NCI-H1436 (cell line): ENCODE measurements around the gene SUCLG1.

Experiments used
- DNase-seq: peaks from one replicate; lab custom pipeline; 2025; lab: John Stamatoyannopoulos, UW

Gene SUCLG1

DNA sequence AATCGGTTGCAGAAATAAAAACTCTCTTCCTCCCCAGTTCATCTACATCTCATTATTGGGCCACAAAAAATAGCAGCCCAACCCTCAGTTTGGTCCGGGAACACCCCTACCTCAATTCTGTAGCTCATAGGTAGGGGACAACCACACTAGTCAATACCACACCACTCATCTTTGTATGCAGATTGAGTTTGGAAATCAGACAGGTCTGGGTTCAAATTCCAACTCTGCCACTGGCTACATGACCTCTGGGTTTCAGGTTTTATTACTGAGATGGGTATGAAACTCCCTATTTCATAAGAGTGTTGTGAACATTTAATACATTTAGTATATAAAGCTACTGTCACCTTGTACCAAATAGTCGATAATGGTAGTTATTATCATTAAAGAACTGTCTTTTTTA lies 2.2 kb upstream of the SUCLG1 start:
- DNase-seq: no peak

DNA sequence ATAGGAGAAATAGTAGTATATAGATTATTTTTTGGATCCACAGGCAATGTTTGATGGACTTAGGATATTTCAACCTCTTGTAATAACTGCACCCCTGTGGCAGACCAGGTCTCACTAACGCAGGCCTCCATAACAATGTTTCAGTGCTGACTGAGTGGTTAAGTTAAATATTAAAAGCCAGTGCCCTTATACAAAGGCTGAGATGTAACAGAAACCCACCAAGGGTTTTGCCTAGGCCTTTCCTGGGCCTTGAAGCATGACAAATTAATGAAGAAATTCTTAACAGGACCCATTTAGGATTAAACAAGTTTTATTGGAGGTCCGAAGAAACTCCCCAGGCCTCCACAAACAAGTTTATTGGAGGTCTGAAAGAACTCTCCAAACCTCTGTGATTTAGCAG lies 1.6 kb upstream of the SUCLG1 start:
- no peak for DNase-seq

DNA sequence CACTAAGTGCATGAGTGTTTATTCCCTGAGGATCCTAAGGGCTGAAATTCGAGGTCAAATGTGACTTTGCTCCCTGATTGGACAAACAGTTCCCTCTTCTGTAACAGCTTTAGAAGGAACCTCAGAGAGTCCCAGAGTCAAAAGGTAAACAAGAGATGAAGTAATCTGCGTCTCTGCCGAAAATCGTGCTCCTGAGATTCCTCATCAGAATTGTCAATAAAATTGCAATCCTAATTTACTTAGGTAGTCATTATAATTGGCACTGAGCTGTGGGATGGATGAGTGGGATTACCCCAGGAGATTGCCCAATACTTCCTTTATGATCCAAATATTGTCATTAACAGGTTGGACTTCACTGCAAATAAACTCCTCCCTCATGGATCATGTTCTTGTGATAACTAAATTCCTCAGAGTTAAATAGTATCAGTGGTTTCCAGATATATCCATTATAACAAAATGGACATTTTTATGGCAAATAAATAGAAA lies 907 bp upstream of the SUCLG1 start:
- no peak for DNase-seq

DNA sequence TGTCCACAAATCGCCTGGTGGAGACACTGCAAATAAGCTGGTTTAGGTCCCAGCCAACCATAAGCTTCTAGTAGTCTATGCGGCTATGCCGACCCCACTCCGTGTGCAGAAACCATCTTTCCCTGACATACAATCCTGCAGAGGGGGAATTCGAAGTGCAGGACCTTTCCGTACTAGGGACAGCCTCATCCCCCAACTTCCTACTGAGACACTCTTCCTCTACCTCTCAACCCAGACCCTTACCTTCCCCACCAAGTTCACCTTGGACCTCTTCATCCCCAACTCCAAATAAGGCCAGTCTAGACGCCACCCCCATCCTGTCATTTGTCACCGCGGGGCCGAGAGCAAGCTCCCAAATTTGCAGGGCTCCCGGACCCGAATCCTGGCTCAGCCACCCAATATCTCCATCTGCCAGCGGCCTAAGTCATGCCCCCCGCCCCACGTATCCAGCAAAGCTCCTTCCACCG lies 496 bp downstream of the SUCLG1 start:
- no peak for DNase-seq

DNA sequence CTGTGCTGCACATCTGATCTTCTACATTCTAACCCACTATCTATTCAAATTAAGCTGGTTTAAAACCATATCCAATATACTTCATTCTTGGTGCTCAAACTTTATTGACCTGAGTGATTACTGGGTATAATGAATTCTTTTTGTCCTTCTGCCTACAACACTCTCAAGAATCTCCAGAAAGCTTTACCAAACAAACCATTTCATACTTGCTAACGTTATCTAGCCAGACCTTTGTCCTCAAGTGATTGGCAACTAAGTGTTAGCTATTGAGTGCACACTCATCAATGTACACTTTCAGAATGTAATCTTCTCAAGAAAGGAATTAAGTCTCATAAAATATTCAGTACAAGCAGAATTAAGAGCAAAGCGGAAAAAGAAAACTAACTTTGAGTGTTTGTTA lies 1.4 kb downstream of the SUCLG1 start:
- DNase-seq: no peak

DNA sequence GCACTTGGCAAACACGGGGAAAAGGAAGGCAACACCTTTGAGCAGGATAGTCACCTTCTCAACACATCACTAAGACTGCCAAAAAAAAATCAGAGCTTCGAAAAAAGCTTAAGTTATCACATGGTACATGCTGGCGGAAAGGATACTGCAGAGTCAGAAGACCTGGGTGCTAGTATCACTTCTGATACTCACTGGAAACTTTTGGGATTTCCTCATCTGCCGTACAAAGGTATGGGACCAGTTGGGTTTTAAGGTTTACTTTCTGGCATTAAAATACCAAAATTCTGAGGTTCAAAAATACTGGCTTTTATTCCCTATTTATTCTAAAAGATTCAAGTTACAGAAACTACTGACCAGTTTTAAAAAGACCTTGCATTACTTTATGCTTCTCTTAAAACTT lies 2.9 kb downstream of the SUCLG1 start:
- DNase-seq: no peak

DNA sequence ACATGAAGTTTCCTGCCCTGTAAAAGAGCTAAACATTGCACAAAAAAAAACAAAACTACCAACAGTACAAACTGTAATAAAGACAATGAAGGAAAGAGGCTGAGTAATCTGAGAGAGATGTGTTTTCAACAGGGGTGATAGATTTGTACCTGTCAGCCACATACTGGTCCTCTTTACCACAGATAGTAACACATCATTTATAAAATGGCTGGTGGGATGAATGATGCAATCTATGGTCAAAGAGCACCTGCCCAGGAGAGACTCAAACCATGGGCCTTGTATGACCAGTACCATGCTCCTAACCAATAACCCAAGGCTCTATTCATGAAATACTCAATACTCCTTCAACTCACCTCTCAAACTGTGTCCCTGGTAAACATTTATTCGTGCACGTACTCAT lies 4.5 kb downstream of the SUCLG1 start:
- DNase-seq: no peak

DNA sequence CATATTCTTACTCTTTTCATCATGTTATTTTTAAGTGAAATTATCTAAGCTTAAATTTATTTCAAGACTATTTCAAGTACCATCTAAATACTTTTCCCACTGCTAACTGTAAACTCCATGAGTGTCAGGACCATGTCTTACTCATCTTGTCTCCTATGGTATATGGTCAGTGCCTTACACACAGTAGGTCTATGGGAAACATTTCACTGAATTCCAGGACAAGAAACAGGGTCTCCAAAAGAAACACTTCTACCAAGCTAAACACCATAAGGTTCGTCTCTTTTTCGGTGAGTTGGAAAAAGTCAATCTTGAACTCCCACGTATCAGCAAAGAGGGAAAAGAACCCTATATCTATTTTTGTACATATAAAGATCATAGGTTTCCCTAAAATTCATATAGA lies 6.5 kb downstream of the SUCLG1 start:
- DNase-seq: no peak

DNA sequence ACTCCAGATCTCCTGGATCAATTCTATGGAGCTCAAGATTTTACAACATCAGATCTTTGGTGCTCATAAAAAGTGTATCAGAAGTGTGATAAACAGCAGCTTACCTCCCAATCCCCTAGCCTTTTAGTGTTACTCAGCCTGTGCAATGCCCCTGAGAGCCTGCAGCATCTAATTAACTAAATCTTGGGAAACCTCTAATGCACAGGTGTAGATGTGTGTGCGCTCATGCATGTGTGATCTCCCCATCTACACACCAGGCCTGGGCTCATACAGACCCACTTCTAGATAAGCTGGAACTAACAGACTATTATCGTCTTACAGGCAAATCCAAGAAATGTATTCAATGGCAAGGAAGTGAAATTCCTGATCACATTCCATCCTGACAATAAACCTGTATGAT lies 7.5 kb downstream of the SUCLG1 start:
- no peak for DNase-seq

DNA sequence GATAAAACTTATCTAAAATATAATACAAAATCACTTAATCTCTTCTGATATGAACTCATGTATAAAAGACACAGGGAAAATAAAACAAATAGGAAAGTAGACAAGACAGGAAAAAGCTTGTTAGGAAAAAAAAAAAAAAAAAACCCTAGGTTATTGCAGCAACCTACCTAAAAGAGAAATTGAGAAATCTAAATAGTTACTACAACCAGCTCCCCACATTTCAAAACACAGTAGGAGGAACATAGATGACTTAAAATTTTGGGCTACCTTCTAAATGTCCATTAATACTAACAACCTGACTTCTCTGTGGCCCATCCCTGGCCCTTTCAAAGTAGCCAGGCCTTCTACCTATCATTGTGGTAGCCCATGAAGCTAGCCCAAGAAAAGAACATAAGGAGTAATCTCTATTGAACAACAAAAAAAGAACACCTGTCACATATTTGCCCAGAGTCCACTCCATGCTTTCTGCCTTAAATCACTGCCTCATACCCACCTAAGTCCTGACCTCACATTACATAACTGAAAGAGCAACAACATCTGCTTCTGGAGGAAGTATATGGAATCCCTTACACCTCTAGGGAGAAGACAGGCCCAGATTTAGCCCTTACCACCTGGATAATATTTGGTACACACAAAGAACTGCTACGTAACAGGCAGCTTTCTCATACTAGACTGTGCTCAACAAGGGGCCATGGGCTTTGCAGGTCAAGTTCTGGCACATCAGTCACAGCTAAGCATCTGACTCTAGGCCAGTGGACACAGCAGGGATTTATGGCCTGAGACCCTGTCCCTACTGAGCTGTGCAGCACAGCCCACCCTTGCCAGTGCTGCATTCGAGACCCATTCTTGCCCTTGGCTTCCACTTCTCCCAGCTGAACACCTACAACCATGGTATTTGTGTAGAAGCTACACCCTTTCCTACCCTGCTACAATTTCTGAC lies 8.5 kb downstream of the SUCLG1 start:
- DNase-seq: no peak

DNA sequence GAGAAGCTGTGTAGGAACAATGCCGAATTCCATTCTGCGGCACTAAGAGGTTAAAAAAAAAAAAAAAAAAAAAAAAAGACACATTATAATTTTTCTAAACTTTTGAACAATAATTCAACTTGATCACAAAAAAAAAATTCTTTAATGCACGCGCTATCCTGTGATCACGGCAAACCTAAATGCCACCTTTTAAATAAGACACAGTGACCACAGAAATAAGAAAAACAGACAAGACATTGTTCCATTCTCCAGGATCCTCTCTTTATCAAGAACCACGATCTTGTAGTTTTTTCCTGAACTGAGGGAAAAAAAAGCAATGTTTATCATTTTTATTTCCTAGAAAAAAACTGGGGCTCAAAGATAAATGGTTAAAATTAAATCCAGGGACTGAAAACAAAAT lies 9.4 kb downstream of the SUCLG1 start:
- DNase-seq: no peak

DNA sequence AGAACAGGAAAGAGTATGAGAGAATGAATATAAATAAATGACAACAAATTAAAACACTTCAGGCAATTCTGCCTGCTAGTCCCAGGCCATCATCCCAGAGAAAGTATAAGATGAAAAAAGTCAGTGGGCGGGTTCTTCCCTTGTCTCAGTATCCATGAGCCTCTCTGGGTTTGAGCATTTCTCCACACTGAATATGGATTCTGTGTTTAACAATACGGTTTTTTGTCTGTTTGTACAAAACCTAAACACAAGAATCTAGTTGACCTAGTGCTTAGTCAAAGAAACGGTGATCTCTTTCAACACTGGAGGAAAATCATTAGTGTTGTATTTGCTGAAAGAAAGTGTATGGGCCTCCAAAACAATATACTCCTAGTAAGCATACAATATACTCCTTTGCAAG lies 10.0 kb downstream of the SUCLG1 start:
- no peak for DNase-seq

DNA sequence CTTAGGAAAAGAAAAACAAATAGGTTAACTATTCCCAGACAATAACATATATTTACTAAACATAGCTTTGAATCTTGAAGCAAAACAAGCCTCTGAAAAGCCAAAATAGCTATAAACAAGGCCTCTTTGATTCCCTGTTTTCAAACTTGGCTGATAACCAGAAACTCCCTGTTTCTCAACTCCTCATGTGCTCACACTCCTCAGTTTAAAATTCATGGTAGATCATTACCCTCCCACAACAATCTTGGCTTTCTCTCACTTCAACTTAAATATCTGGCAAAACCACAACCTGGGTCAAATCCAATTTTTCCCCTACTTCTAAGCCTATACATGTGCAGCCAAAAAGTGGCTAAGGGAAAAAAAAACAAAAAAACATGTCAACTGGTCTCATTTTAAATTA lies 15.6 kb downstream of the SUCLG1 start:
- DNase-seq: no peak

DNA sequence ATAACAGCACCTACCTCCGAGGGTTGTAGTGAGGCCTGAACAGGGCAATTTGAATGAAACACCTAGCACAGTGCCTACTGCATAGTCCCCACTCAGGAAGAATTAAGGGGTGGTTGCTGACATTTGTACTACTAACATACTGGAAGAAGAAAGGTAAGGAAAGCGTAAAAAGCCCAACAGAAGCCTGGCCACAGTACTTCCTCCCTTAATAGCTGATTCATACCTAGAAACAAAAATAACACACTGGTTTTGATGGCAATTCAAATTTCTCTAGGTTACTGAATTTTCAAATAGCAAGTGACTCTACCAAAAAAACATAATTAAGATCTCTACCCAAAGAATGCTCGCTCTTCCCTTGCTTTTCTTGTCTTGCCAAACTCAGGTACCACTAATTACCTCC lies 16.2 kb downstream of the SUCLG1 start:
- DNase-seq: no peak

DNA sequence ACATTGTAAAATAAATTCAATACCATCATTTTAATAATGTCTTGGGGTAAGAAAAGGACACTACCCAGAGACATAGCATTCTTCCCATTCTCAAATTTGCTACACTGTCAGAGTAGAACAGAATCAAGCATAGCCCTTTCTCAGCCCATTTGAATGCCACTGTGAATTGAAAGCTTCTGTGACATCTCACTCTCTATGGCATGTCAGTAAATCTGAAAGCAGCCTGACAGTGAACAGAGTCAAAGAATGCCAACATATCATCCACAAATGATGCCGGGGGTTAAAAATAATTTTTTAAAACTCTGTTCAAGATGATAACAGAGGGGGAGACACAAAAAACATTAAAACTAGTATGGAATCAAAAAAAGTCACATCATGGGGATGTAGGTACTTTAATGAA lies 17.6 kb downstream of the SUCLG1 start:
- DNase-seq: no peak

DNA sequence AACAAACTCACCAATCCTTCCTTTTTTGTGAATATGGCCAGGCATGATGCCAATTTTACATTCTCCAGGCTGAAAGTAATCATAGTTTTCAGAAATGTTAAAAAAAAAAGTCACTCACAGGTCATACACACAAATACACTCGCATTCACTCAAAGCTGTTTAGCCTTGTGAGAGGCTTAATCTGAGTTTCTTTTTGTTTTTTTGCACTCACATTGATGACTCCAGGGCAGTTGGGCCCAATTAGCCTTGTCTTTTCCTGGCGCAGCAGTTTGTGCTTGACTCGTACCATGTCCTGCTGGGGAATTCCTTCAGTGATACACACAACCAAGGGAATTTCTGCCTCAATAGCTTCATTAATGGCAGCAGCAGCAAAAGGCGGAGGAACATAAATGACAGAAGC lies 18.0 kb downstream of the SUCLG1 start:
- no peak for DNase-seq

DNA sequence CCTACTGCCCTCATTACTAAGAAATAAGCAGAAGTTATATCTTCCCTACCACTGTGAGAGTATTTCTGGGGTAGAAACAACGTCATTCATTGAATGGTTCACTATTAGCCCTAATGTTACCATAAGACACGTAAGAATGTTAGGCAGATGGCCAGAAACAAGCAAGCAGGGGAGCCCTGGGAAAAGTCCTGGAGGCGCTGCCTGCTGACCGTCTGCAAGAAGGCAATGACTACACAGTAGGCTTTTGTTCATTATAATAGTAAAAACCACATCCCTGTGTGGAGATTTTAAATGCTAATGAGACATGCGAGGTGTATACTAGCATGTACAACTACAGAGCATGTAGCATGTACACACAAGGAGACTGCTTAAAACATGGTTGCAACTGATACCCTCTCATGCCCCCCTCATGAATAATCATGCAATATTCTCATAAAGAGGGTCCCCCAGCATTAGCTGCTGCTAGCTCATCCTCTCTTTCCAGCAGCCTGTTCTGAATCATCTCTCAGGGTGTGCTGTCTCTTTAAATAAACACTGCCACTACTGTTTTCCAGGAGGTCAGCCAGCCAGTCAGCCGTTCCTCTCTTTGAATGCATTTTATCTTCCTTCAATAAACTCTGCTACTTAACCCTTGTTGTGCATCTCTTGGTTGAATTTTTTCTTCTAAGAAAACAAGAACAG lies 23.6 kb downstream of the SUCLG1 start:
- DNase-seq: no peak

DNA sequence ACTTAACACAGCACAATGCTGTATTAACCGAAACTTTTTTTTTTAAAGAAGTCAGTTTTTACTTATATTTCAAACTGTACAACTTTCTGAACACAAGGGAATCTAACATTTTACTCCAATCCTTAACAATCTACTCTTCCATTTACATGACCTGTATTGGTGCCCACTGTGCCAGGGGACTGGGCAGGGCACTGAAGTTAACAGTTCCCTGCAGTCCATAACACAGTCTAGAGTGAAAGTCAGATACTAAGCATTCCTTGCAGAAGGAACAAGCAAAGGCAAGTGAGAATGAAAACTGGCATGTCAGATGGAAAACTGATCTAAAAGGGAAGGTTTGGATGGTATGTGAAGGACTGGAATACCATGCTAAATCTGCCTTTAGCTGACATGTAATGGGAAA lies 29.8 kb downstream of the SUCLG1 start:
- DNase-seq: no peak

DNA sequence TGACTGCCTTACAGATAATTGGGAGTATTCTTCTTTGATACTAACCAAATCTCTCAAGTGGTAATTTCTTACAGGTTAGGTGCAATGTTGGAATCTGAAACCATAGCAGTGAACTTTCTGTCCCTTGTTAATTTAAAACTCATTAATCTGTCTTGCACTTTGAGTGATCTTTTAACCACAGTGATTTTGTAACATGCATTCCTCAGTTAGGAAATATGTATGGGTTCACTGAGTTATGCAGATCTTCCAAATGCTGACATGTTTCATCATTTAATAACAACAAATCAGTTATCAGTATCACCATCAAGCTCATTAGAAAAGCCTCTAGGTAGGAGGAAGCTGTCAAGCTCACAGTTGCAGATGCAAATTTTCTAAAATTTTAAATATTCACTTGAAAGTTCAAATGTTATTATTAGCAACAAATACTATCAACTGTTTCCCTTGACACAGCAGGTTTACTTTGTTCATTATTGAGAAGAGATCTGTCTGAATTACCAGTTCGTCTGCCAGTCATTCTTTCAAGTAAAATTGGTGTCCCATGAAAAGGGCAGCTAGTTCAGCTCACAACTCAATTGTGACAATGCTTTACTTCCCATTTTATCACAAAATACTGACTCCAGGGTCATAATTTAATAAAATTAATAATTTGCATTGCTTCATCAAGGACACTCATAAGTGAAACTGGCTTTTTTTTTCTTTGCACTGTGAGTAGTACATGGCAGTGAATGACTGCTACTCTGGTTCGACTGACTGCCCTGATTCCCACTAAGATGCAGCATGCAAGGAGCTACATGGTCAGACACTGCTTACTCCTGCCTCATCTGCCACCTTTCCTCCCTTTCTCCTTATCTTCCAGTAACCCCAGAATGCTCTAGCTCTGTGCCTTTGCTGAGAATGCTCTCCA lies 31.6 kb downstream of the SUCLG1 start:
- DNase-seq: no peak

DNA sequence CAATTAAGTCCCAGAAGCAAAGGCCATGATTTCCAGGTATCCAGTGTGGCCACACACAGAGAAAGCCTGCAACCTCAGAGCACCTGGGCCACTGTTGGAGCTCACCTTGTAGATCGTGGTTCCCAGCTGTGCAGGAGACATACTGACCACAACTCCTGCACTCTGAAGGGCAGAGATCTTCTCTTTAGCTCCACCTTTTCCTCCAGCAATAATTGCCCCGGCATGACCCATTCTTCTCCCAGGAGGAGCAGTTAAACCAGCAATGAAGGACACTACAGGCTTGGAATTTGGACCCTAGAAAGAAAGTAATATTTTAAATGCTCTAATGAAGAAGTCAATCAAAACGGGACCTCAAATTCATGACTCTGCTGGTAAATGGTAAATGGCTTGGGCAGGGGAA lies 33.8 kb downstream of the SUCLG1 start:
- DNase-seq: no peak

DNA sequence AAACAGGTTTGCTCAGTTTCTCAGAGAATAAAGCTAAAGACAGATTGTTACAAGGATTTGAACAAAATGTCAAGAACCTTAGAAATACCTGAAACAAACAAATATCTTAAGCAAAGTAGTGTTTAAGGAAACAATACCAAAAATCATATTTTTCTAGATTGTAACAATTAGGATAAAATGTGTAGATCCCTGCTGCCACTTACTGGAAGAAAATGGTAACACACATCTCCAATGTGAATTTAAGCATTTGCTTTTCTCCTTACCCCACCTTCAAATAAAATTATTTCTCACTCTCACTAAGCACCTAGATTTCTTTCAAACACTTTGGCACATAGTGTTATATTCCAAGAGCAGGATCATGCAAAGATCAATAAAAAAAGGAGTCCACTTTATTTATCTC lies 34.9 kb downstream of the SUCLG1 start:
- no peak for DNase-seq

DNA sequence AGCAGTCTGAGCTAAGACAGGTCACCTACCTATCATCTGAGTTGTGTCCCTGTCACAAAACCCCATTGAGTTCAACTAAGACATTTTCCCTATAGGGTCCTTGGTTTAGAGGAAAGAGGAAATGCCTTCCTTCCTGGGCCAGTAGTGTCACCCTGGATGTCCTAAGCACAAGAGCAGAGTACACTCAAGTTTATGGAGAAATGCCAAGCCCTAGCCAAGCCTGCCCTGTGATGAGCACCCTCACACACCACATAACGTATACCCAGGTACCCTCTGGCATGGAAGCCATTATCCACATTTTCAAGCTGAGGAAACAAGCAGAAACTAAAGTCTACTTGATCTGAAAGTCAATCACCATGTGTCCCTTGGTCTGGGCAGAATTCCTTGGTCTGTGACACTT lies 37.3 kb downstream of the SUCLG1 start:
- no peak for DNase-seq
